ENCODE measurements around the gene SNTG2.

Gene SNTG2

DNA sequence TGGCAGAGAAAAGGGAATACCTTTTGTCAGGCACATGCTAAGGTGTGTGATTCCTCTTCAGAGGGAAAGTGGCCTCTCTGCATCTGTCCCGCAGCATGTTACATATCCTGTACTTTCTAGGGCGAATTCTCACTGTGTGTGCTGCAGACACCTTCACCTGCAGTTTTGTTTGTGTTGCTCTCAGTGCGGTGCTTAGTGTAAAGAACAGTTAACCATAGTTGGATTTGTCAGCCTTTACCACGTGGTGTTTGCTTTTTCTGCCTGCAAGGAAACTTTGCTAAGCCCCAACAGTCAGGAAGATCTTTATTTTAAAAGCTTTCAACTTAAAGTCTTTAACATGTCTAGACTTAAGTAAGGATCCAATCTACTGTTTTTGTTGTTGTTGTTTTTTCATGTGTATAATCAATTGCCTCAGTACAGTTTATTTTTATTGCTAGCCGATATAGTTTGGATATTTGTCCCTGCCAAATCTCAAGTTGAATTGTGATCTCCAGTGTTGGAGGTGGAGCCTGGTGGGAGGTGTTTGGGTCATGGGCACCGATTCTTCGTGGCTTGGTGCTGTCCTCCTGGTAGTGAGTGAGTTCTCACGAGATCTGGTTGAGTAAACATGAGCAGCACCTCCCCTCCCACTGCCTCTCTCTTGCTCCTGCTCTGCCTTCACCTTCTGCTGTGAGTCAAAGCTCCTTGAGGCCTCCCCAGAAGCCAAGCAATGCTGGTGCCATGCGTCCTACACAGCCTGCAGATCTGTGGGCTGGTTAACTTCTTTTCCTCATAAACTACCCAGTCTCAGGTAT is 90.6 kb downstream of the SNTG2 start:
- TF ChIP-seq Cebpa-rat (IDR thresholded peaks at IDR 0.05) = no peak
- H3K27me3 ChIP-seq = no peaks in the 10 kb centered on the region
- peaks cover 6 to 11% (median 8%) of the 10 kb centered on the region in 10 experiments; a peak in 15 of 20 replicates for H3K4me1 ChIP-seq
- no peak overlapping the region for H3K27ac ChIP-seq
- H4K20me1 ChIP-seq = no peaks in the 10 kb centered on the region
- H3K9ac ChIP-seq = no peak overlapping the region
- H3K36me3 ChIP-seq = no peaks in the 10 kb centered on the region
- peaks cover 10 to 27% (median 23%) of the 10 kb centered on the region in 11 experiments; a peak in 20 of 22 replicates for H3K9me3 ChIP-seq (replicated peaks in 1 of 11)
- H3K4me2 ChIP-seq = no peak overlapping the region
- no peak overlapping the region for H3K4me3 ChIP-seq

DNA sequence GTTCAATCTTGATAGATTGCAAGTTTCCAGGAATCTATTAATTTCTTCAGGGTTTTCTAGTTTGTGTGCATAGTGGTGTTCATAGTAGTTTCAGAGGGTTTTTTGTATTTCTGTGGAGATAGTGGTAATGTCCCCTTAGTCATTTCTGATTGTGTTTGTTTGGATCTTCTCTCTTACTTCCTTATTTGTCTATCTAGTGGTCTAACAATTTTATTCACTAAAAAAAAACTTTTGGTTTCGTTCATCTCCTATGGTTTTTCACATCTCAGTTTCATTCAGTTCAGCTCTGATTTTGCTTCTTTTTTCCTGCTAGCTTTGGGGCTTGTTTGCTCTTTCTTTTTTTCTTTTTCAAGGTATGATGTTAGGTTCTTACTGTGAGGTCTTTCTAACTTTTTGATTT is 94.5 kb downstream of the SNTG2 start:
- Histone ChIP-seq H3K4me3 (no peak overlapping the region), H3K27me3 (no peaks in the 10 kb centered on the region), H3K4me1 (peaks cover 0 to 9% (median 0%) of the 10 kb centered on the region in 10 experiments; a peak in 4 of 20 replicates), H4K20me1 (no peaks in the 10 kb centered on the region), H3K9me3 (replicated peaks in 1 of 11) (peaks cover 26 to 55% (median 43%) of the 10 kb centered on the region in 11 experiments), H3K9ac (no peak overlapping the region), H3K27ac (0 out of 22 replicates have a peak overlapping the region, but pooled peaks of 1 of the 11 experiments have one; percentile 5), H3K36me3 (no peaks in the 10 kb centered on the region), H3K4me2 (peak overlapping the region in 3 of 11 experiments; percentile 22 to 45 (median 40); a peak in 4 of 22 replicates)
- no peak for TF ChIP-seq Cebpa-rat (IDR thresholded peaks at IDR 0.05)

DNA sequence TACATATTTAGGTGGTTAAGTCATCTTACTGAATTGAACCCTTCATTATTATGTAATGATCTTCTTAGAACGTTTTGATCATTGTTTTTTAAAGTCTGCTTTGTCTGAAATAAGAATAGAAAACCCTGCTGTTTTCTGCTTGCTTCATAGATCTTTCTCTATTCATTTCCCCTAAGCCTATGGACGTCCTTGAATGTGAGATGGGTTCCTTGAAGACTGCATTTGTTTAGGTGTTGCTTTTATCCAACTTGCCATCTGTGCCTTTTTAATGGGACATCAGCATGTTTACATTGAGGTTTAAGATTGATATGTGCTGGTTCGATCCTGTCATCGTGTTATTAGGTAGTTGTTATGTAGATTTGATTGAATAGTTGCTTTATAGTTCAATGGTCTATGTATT is 95.4 kb downstream of the SNTG2 start:
- H3K9ac ChIP-seq = no peak overlapping the region

DNA sequence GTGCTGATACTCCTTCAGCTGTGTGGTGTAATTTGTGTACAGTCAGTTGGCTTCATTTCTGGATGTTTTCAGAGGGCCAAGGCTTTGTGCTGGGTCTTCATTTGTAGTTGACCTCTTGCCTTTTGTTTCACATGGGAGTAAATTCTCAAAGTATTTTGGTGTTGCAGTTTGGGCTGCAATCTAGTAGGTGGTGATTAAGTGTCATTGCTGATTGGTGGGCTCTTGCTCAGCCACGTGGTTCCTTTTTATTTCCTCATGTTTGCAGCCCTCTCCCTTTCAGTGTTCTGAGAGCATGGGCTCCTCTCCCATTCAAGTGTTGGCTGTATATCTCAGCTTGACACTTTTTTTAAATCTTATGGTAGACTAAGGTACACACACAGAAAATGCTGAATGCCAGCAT is 96.8 kb downstream of the SNTG2 start:
- peaks cover 0 to 9% (median 0%) of the 10 kb centered on the region in 10 experiments; a peak in 4 of 20 replicates for H3K4me1 ChIP-seq
- no peaks in the 10 kb centered on the region for H3K27me3 ChIP-seq
- H3K4me3 ChIP-seq = no peak overlapping the region
- H3K36me3 ChIP-seq = no peaks in the 10 kb centered on the region
- peaks cover 26 to 54% (median 42%) of the 10 kb centered on the region in 11 experiments for H3K9me3 ChIP-seq (replicated peaks in 1 of 11)
- H3K4me2 ChIP-seq = no peak overlapping the region
- no peak for TF ChIP-seq Cebpa-rat (IDR thresholded peaks at IDR 0.05)
- H3K27ac ChIP-seq = no peak overlapping the region
- H4K20me1 ChIP-seq = no peaks in the 10 kb centered on the region
- no peak overlapping the region for H3K9ac ChIP-seq

More for the DNA sequence above, 95.4 kb downstream of the SNTG2 start:
- Histone ChIP-seq H3K4me2 (no peak overlapping the region), H4K20me1 (no peaks in the 10 kb centered on the region), H3K27me3 (no peaks in the 10 kb centered on the region), H3K36me3 (no peaks in the 10 kb centered on the region), H3K4me1 (peaks cover 0 to 9% (median 0%) of the 10 kb centered on the region in 10 experiments; a peak in 4 of 20 replicates), H3K4me3 (no peak overlapping the region), H3K27ac (no peak overlapping the region), H3K9me3 (replicated peaks in 1 of 11) (peaks cover 26 to 55% (median 43%) of the 10 kb centered on the region in 11 experiments)
- TF ChIP-seq Cebpa-rat (IDR thresholded peaks at IDR 0.05) = no peak

DNA sequence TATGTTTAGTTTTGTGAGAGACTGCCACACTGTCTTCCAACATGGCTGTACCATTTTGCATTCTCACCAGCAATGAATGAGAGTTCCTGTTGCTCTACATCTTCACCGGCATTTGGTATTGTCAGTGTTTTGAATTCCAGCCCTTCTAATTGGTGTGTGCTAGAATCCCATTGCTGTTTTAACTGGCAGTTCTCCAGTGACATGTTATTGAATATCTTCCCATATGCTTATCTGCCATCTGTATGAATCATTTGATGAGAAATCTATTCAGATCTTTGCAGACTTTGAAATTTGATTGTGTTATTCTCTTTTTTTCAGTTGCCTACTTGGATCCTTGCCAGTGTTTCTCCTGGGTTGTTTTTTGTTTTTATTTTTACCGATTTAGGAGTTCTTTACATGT is 99.0 kb downstream of the SNTG2 start:
- no peak for TF ChIP-seq Cebpa-rat (IDR thresholded peaks at IDR 0.05)
- H3K27me3 ChIP-seq = no peaks in the 10 kb centered on the region
- no peaks in the 10 kb centered on the region for H4K20me1 ChIP-seq
- peaks cover 0 to 9% (median 0%) of the 10 kb centered on the region in 10 experiments; a peak in 4 of 20 replicates for H3K4me1 ChIP-seq
- H3K9me3 ChIP-seq (replicated peaks in 1 of 11) = peaks cover 11 to 36% (median 22%) of the 10 kb centered on the region in 11 experiments; a peak in 16 of 22 replicates
- no peak overlapping the region for H3K4me3 ChIP-seq
- H3K9ac ChIP-seq = no peak overlapping the region
- no peaks in the 10 kb centered on the region for H3K36me3 ChIP-seq
- no peak overlapping the region for H3K27ac ChIP-seq
- no peak overlapping the region for H3K4me2 ChIP-seq

DNA sequence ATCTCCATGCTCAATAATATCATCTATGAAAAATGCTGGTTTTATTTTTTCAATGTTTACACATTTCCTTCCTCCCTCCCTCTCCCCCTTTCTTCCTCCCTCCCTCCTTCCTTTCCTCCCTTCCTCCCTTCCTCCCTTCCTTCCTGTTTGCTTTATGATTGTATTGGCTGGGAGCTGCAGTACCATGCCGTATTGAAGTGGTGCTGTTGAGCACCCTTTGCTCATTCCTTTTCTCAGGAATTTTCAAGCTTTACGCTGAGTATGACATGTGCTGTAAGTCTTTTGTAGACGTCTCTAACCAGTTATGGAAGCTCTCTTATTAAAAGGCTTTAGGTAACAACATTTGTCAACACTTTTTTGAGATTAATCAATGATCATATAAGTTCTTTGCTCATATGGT is 100.4 kb downstream of the SNTG2 start:
- Histone ChIP-seq H3K4me3 (no peak overlapping the region), H3K4me1 (no peaks in the 10 kb centered on the region), H3K27me3 (no peaks in the 10 kb centered on the region), H3K27ac (no peak overlapping the region), H3K9ac (no peak overlapping the region), H4K20me1 (no peaks in the 10 kb centered on the region), H3K36me3 (no peaks in the 10 kb centered on the region), H3K9me3 (replicated peaks in 1 of 11) (peaks cover 10 to 36% (median 21%) of the 10 kb centered on the region in 11 experiments; a peak in 15 of 22 replicates), H3K4me2 (no peak overlapping the region)
- TF ChIP-seq Cebpa-rat (IDR thresholded peaks at IDR 0.05) = no peak

DNA sequence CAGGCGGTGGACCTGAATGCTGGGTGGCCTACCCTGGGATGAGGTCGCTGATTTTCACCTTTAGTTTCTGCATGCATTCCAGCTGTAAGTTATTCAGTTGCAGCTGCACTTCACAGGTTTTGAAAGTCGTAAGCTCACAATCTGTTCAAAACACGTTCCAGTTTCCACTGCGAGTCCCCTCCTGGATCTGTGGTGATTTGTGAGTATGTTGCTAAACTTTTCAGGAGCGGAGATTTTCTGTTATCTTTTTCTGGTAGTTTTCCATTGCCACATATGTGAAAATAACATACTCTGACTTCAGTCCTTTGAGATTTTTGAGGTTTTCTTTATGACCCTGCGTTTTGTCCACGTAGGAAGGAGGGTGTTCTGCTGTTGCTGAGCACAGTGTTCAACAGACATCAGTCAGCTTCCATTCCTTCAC is 102.1 kb downstream of the SNTG2 start:
- H3K4me3 ChIP-seq = no peak overlapping the region
- H3K4me1 ChIP-seq = no peaks in the 10 kb centered on the region
- H3K9me3 ChIP-seq (replicated peaks in 1 of 11) = peaks cover 0 to 19% (median 10%) of the 10 kb centered on the region in 11 experiments; a peak in 13 of 22 replicates
- no peaks in the 10 kb centered on the region for H4K20me1 ChIP-seq
- H3K27me3 ChIP-seq = no peaks in the 10 kb centered on the region
- no peak overlapping the region for H3K27ac ChIP-seq
- no peak for TF ChIP-seq Cebpa-rat (IDR thresholded peaks at IDR 0.05)
- H3K9ac ChIP-seq = no peak overlapping the region
- no peak overlapping the region for H3K4me2 ChIP-seq
- H3K36me3 ChIP-seq = no peaks in the 10 kb centered on the region

DNA sequence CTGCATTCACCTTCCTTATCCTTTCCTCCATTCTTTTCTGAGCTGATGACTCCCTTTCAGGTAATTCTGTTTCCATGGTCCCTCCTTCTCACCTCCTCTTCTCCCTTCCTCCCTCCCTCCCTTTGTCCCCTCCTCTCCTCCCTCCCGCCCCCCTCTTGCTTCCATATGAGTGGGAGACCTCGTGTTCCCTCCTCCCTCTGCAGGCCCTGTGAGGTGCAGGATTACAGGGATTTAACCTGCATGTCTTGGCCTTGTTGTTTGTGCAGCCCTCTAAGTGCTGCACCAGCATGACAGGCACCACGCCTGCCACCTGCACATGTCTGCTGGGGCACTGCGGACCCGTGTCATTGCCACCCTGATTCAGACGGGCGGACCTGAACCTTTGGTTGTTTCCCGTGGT is 103.1 kb downstream of the SNTG2 start:
- no peak overlapping the region for H3K9ac ChIP-seq
- H3K27me3 ChIP-seq = no peaks in the 10 kb centered on the region
- no peak for TF ChIP-seq Cebpa-rat (IDR thresholded peaks at IDR 0.05)
- no peak overlapping the region for H3K27ac ChIP-seq
- no peak overlapping the region for H3K4me3 ChIP-seq
- no peaks in the 10 kb centered on the region for H3K4me1 ChIP-seq
- no peaks in the 10 kb centered on the region for H3K36me3 ChIP-seq
- peaks cover 0 to 9% (median 5%) of the 10 kb centered on the region in 11 experiments; a peak in 9 of 22 replicates for H3K9me3 ChIP-seq (replicated peaks in 1 of 11)
- no peaks in the 10 kb centered on the region for H4K20me1 ChIP-seq
- H3K4me2 ChIP-seq = no peak overlapping the region

DNA sequence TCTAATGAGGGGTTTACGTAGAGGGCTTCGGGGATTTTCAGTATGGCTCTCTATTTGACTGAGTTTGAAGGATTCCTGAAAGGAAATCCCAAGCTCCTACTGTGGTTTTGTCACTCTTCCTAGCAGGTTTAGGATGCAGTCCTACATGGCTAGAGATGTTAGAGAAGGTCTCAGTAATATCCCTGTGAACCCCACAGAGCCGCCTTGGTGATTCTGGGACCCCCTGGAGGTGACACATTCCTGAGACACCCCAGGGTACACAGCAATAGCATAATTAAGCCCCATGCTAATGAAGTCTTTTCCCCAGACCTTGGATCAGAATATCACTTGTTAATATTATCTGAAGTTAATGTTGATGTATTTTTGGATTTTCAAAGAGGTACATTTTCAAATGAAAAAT is 103.8 kb downstream of the SNTG2 start:
- no peaks in the 10 kb centered on the region for H3K36me3 ChIP-seq
- no peak for TF ChIP-seq Cebpa-rat (IDR thresholded peaks at IDR 0.05)
- H3K27ac ChIP-seq = no peak overlapping the region
- no peak overlapping the region for H3K4me3 ChIP-seq
- H4K20me1 ChIP-seq = no peaks in the 10 kb centered on the region
- H3K4me2 ChIP-seq = no peak overlapping the region
- no peak overlapping the region for H3K9ac ChIP-seq
- H3K27me3 ChIP-seq = no peaks in the 10 kb centered on the region
- H3K4me1 ChIP-seq = no peaks in the 10 kb centered on the region
- peaks cover 0 to 3% (median 0%) of the 10 kb centered on the region in 11 experiments; a peak in 3 of 22 replicates for H3K9me3 ChIP-seq (replicated peaks in 1 of 11)

All from BLaER1 treated with 17β-estradiol and CSF1 and Interleukin-3, amounts not matched to agents 10 nM and 100 nM (cell line).